ENCODE data around the gene PTPN14. TPM values are rescaled to one million over a fixed set of nuclear protein-coding genes. Genes with fewer than 3 reads are reported as not detected.

The PTPN14 gene
- total and polyA plus RNA-seq, 4 donors = 7.3 to 50.5 (median 28.2) TPM

GRCh38 chr1:214324896-214325800, 226.3 kb downstream of the PTPN14 start:
- no peaks in the 10 kb centered on the region for H3K9me3 ChIP-seq (ENCODE audit: control insufficient read depth, low read length)
- intact Hi-C loops (cut with DNase I) = loop anchor here in 1 of 2 donors (5.0 kb wide), 2 partner anchors 48 to 108 kb away; no protein-coding TSS in a partner anchor
- H3K4me3 ChIP-seq (ENCODE audit: low read length in 2 of 2) = no peak overlapping the region
- no peak overlapping the region for H3K27ac ChIP-seq (ENCODE audit: low read depth in 1 of 2, low read length in 2 of 2)
- no peaks in the 10 kb centered on the region for H3K27me3 ChIP-seq (ENCODE audit: control insufficient read depth in 1 of 2, insufficient read depth in 2 of 2, low read length in 1 of 2)
- H3K4me1 ChIP-seq (ENCODE audit: control insufficient read depth in 1 of 2, insufficient read depth in 2 of 2, low read length in 2 of 2) = no peaks in the 10 kb centered on the region
- WGBS, 2 donors = 95 to 96% methylated on average over 8 of the region's 8 CpGs
- ATAC-seq (ENCODE audit: low FRiP score) = no peak
- DNase-seq = no peak
- H3K36me3 ChIP-seq (ENCODE audit: control insufficient read depth in 1 of 2, insufficient read depth in 2 of 2, low read length in 1 of 2) = no peaks in the 10 kb centered on the region

- intact Hi-C loops (cut with DNase I) = no loop called here
- no peak for ATAC-seq (ENCODE audit: low FRiP score)
- DNase-seq = no peak
- H3K4me1 ChIP-seq (ENCODE audit: control insufficient read depth in 1 of 2, insufficient read depth in 2 of 2, low read length in 2 of 2) = no peaks in the 10 kb centered on the region
- no peak overlapping the region for H3K27ac ChIP-seq (ENCODE audit: low read depth in 1 of 2, low read length in 2 of 2)
- no peak overlapping the region for H3K4me3 ChIP-seq (ENCODE audit: low read length in 2 of 2)
- no peaks in the 10 kb centered on the region for H3K27me3 ChIP-seq (ENCODE audit: control insufficient read depth in 1 of 2, insufficient read depth in 2 of 2, low read length in 1 of 2)
- H3K36me3 ChIP-seq (ENCODE audit: control insufficient read depth in 1 of 2, insufficient read depth in 2 of 2, low read length in 1 of 2) = no peaks in the 10 kb centered on the region
- no peaks in the 10 kb centered on the region for H3K9me3 ChIP-seq (ENCODE audit: control insufficient read depth, low read length)
- 89% methylated on average over 5 of the region's 5 CpGs for WGBS, 2 donors
These were observed 229.5 kb downstream of the PTPN14 start for GRCh38 chr1:214321705-214322453.

GRCh38 chr1:214319938-214320337, 231.5 kb downstream of the PTPN14 start:
- Histone ChIP-seq H3K36me3 (ENCODE audit: control insufficient read depth in 1 of 2, insufficient read depth in 2 of 2, low read length in 1 of 2) (peaks cover 0 to 2% of the 10 kb centered on the region in 2 donors), H3K9me3 (ENCODE audit: control insufficient read depth, low read length) (no peaks in the 10 kb centered on the region), H3K27me3 (ENCODE audit: control insufficient read depth in 1 of 2, insufficient read depth in 2 of 2, low read length in 1 of 2) (no peaks in the 10 kb centered on the region), H3K4me3 (ENCODE audit: low read length in 2 of 2) (no peak overlapping the region), H3K27ac (ENCODE audit: low read depth in 1 of 2, low read length in 2 of 2) (no peak overlapping the region), H3K4me1 (ENCODE audit: control insufficient read depth in 1 of 2, insufficient read depth in 2 of 2, low read length in 2 of 2) (no peaks in the 10 kb centered on the region)
- WGBS, 2 donors = 91 to 93% methylated on average over 5 of the region's 5 CpGs
- intact Hi-C loops (cut with DNase I) = no loop called here
- no peak for ATAC-seq (ENCODE audit: low FRiP score)
- no peak for DNase-seq

GRCh38 chr1:214318956-214319736, 232.3 kb downstream of the PTPN14 start:
- Histone ChIP-seq H3K27me3 (ENCODE audit: control insufficient read depth in 1 of 2, insufficient read depth in 2 of 2, low read length in 1 of 2) (no peaks in the 10 kb centered on the region), H3K9me3 (ENCODE audit: control insufficient read depth, low read length) (no peaks in the 10 kb centered on the region), H3K4me1 (ENCODE audit: control insufficient read depth in 1 of 2, insufficient read depth in 2 of 2, low read length in 2 of 2) (no peaks in the 10 kb centered on the region), H3K36me3 (ENCODE audit: control insufficient read depth in 1 of 2, insufficient read depth in 2 of 2, low read length in 1 of 2) (peaks cover 0 to 3% of the 10 kb centered on the region in 2 donors), H3K4me3 (ENCODE audit: low read length in 2 of 2) (no peak overlapping the region), H3K27ac (ENCODE audit: low read depth in 1 of 2, low read length in 2 of 2) (no peak overlapping the region)
- 82 to 87% methylated on average over 10 of the region's 10 CpGs for WGBS, 2 donors
- DNase-seq (no peak), ATAC-seq (ENCODE audit: low FRiP score) (no peak)
- intact Hi-C loops (cut with DNase I) = no loop called here

- 54 to 56% methylated on average over 6 of the region's 6 CpGs for WGBS, 2 donors
- ATAC-seq (ENCODE audit: low FRiP score) (peak; percentile 54), DNase-seq (no peak)
- no peak overlapping the region for H3K27ac ChIP-seq (ENCODE audit: low read depth in 1 of 2, low read length in 2 of 2)
- no peaks in the 10 kb centered on the region for H3K27me3 ChIP-seq (ENCODE audit: control insufficient read depth in 1 of 2, insufficient read depth in 2 of 2, low read length in 1 of 2)
- intact Hi-C loops (cut with DNase I) = no loop called here
- no peaks in the 10 kb centered on the region for H3K4me1 ChIP-seq (ENCODE audit: control insufficient read depth in 1 of 2, insufficient read depth in 2 of 2, low read length in 2 of 2)
- H3K36me3 ChIP-seq (ENCODE audit: control insufficient read depth in 1 of 2, insufficient read depth in 2 of 2, low read length in 1 of 2) = peaks cover 0 to 3% of the 10 kb centered on the region in 2 donors
- no peaks in the 10 kb centered on the region for H3K9me3 ChIP-seq (ENCODE audit: control insufficient read depth, low read length)
- no peak overlapping the region for H3K4me3 ChIP-seq (ENCODE audit: low read length in 2 of 2)
These were observed 233.0 kb downstream of the PTPN14 start for GRCh38 chr1:214318356-214318755.

GRCh38 chr1:214317734-214318133, 233.7 kb downstream of the PTPN14 start:
- peaks cover 0 to 3% of the 10 kb centered on the region in 2 donors for H3K36me3 ChIP-seq (ENCODE audit: control insufficient read depth in 1 of 2, insufficient read depth in 2 of 2, low read length in 1 of 2)
- WGBS, 2 donors = 71 to 77% methylated on average over 5 of the region's 5 CpGs
- no peak overlapping the region for H3K4me3 ChIP-seq (ENCODE audit: low read length in 2 of 2)
- intact Hi-C loops (cut with DNase I) = no loop called here
- DNase-seq = no peak
- no peaks in the 10 kb centered on the region for H3K4me1 ChIP-seq (ENCODE audit: control insufficient read depth in 1 of 2, insufficient read depth in 2 of 2, low read length in 2 of 2)
- peak; percentile 46 for ATAC-seq (ENCODE audit: low FRiP score)
- no peaks in the 10 kb centered on the region for H3K9me3 ChIP-seq (ENCODE audit: control insufficient read depth, low read length)
- no peaks in the 10 kb centered on the region for H3K27me3 ChIP-seq (ENCODE audit: control insufficient read depth in 1 of 2, insufficient read depth in 2 of 2, low read length in 1 of 2)
- no peak overlapping the region for H3K27ac ChIP-seq (ENCODE audit: low read depth in 1 of 2, low read length in 2 of 2)

- Histone ChIP-seq H3K36me3 (ENCODE audit: control insufficient read depth in 1 of 2, insufficient read depth in 2 of 2, low read length in 1 of 2) (peaks cover 0 to 3% of the 10 kb centered on the region in 2 donors), H3K4me3 (ENCODE audit: low read length in 2 of 2) (no peak overlapping the region), H3K27me3 (ENCODE audit: control insufficient read depth in 1 of 2, insufficient read depth in 2 of 2, low read length in 1 of 2) (no peaks in the 10 kb centered on the region), H3K9me3 (ENCODE audit: control insufficient read depth, low read length) (no peaks in the 10 kb centered on the region), H3K27ac (ENCODE audit: low read depth in 1 of 2, low read length in 2 of 2) (no peak overlapping the region), H3K4me1 (ENCODE audit: control insufficient read depth in 1 of 2, insufficient read depth in 2 of 2, low read length in 2 of 2) (no peaks in the 10 kb centered on the region)
- DNase-seq (no peak), ATAC-seq (ENCODE audit: low FRiP score) (no peak)
- 79 to 80% methylated on average over 4 of the region's 4 CpGs for WGBS, 2 donors
- intact Hi-C loops (cut with DNase I) = no loop called here
These were observed 234.1 kb downstream of the PTPN14 start for GRCh38 chr1:214317300-214317699.

GRCh38 chr1:214316593-214316992, 234.8 kb downstream of the PTPN14 start:
- no peak for ATAC-seq (ENCODE audit: low FRiP score)
- Histone ChIP-seq H3K4me3 (ENCODE audit: low read length in 2 of 2) (no peak overlapping the region), H3K27ac (ENCODE audit: low read depth in 1 of 2, low read length in 2 of 2) (no peak overlapping the region), H3K9me3 (ENCODE audit: control insufficient read depth, low read length) (no peaks in the 10 kb centered on the region), H3K4me1 (ENCODE audit: control insufficient read depth in 1 of 2, insufficient read depth in 2 of 2, low read length in 2 of 2) (no peaks in the 10 kb centered on the region), H3K27me3 (ENCODE audit: control insufficient read depth in 1 of 2, insufficient read depth in 2 of 2, low read length in 1 of 2) (no peaks in the 10 kb centered on the region), H3K36me3 (ENCODE audit: control insufficient read depth in 1 of 2, insufficient read depth in 2 of 2, low read length in 1 of 2) (peaks cover 0 to 3% of the 10 kb centered on the region in 2 donors)
- DNase-seq = no peak
- WGBS, 2 donors = 81 to 85% methylated on average over 5 of the region's 5 CpGs
- intact Hi-C loops (cut with DNase I) = no loop called here

Measured in aorta (tissue), 5 donors.